Small intestine (tissue), 7 donors: Measurements from ENCODE around the gene LAD1. TPM values are rescaled to one million over a fixed set of nuclear protein-coding genes. Genes with fewer than 3 reads are reported as not detected.

Source experiments
- DNase-seq, 2 donors: peaks; one replicate each; pipeline versions ENCODE4 v3.0.0 to v3.0.0-alpha.2; 2013
- FAIRE-seq: peaks from 2 replicates; lab custom pipeline; 2012; peaks lifted over from hg19 to GRCh38; lab: Jason Lieb, UNC
- H3K27ac ChIP-seq, 3 donors: one replicate each; pipeline ENCODE4 v1.5.1; 2013; ENCODE audit warnings: low read length in 2 of 3, mild to moderate bottlenecking in 2 of 3, control low read depth in 1 of 3, inconsistent platforms in 1 of 3, low read depth in 1 of 3, moderate library complexity in 1 of 3
- H3K27me3 ChIP-seq, 3 donors: one replicate each; pipeline ENCODE4 v1.6.1; 2013; ENCODE audit warnings: low read length in 3 of 3, inconsistent platforms in 1 of 3; ENCODE audit not compliant: control insufficient read depth in 3 of 3, insufficient read depth in 3 of 3
- H3K36me3 ChIP-seq, 3 donors: one replicate each; pipeline ENCODE4 v1.6.1; 2013; ENCODE audit warnings: low read length in 3 of 3, inconsistent platforms in 1 of 3, low read depth in 1 of 3, mild to moderate bottlenecking in 1 of 3, moderate library complexity in 1 of 3; ENCODE audit not compliant: control insufficient read depth in 3 of 3, insufficient read depth in 2 of 3
- H3K4me1 ChIP-seq, 3 donors: one replicate each; pipeline ENCODE4 v1.6.1; 2013; ENCODE audit warnings: low read length in 2 of 3, inconsistent platforms in 1 of 3, low read depth in 1 of 3, mild to moderate bottlenecking in 1 of 3, moderate library complexity in 1 of 3; ENCODE audit not compliant: control insufficient read depth in 3 of 3, insufficient read depth in 2 of 3
- H3K4me3 ChIP-seq, 3 donors: one replicate each; pipeline ENCODE4 v1.5.1; 2013; ENCODE audit warnings: low read length in 3 of 3, control low read depth in 1 of 3, inconsistent platforms in 1 of 3, low read depth in 1 of 3, mild to moderate bottlenecking in 1 of 3, moderate library complexity in 1 of 3
- H3K9me3 ChIP-seq, 2 donors: one replicate each; pipeline ENCODE4 v1.6.1; 2013; ENCODE audit warnings: low read depth in 1 of 2, low read length in 1 of 2; ENCODE audit not compliant: control insufficient read depth in 2 of 2, insufficient read depth in 1 of 2
- WGBS, 3 donors: extraction: QIAGEN DNeasy Blood & Tissue Kit; methylation state at CpG; one replicate each; pipeline ENCODE4 v1.1.7; 2013; 5-methylcytosine and 5-hydroxymethylcytosine counted together
- polyA plus RNA-seq, 4 donors: library from polyadenylated mRNA; stranded (reverse) in 3 of 4; unstranded in 1 of 4; fragments of 200-250 nt in 3 of 4; fragments of 120-200 nt in 1 of 4; gene quantifications; one replicate each; pipeline versions ENCODE4 v1.2.1 to v1.2.3, GENCODE V29; 2013
- donor health status: healthy with polysubstance abuse.
- donor health status: control.
- donor health status: control.
- donor health status: Bipolar disorder and iron deficiency.
- donor health status: healthy.

LAD1 gene
- polyA plus RNA-seq, 4 donors = 108 to 138 (median 131) TPM

- Histone ChIP-seq H3K27me3 (no peaks in the 10 kb centered on the region), H3K4me3 (no peak overlapping the region), H3K9me3 (no peaks in the 10 kb centered on the region), H3K36me3 (no peaks in the 10 kb centered on the region), H3K27ac (no peak overlapping the region), H3K4me1 (peaks cover 0 to 4% (median 0%) of the 10 kb centered on the region in 3 donors)
- WGBS, 3 donors = 82 to 89% (median 85%) methylated on average over 3 of the region's 3 CpGs
- FAIRE-seq (no peak), DNase-seq (no peak)
These were observed 35.1 kb upstream of the LAD1 start for GRCh38 chr1:201434266-201434665.

- WGBS, 3 donors = 69 to 82% (median 71%) methylated on average over 6 of the region's 6 CpGs
- DNase-seq (no peak), FAIRE-seq (no peak)
- no peaks in the 10 kb centered on the region for H3K9me3 ChIP-seq
- H3K27ac ChIP-seq = no peak overlapping the region
- H3K36me3 ChIP-seq = no peaks in the 10 kb centered on the region
- H3K4me1 ChIP-seq = peaks cover 0 to 4% (median 0%) of the 10 kb centered on the region in 3 donors
- no peaks in the 10 kb centered on the region for H3K27me3 ChIP-seq
- no peak overlapping the region for H3K4me3 ChIP-seq
These were observed 34.5 kb upstream of the LAD1 start for GRCh38 chr1:201433609-201434008.

GRCh38 chr1:201430776-201431175 is 31.7 kb upstream of the LAD1 start:
- WGBS, 3 donors = 63 to 83% (median 65%) methylated on average over 4 of the region's 4 CpGs
- no peak overlapping the region for H3K27ac ChIP-seq
- FAIRE-seq (no peak), DNase-seq (no peak)
- peaks cover 0 to 1% (median 0%) of the 10 kb centered on the region in 3 donors for H3K4me1 ChIP-seq
- no peaks in the 10 kb centered on the region for H3K9me3 ChIP-seq
- no peaks in the 10 kb centered on the region for H3K27me3 ChIP-seq
- H3K36me3 ChIP-seq = no peaks in the 10 kb centered on the region
- H3K4me3 ChIP-seq = no peak overlapping the region

GRCh38 chr1:201429736-201430501 is 30.8 kb upstream of the LAD1 start:
- H3K27ac ChIP-seq = no peak overlapping the region
- 72 to 88% (median 83%) methylated on average over 18 of the region's 18 CpGs for WGBS, 3 donors
- no peaks in the 10 kb centered on the region for H3K27me3 ChIP-seq
- FAIRE-seq (no peak), DNase-seq (no peak)
- no peaks in the 10 kb centered on the region for H3K4me1 ChIP-seq
- no peak overlapping the region for H3K4me3 ChIP-seq
- H3K9me3 ChIP-seq = no peaks in the 10 kb centered on the region
- H3K36me3 ChIP-seq = no peaks in the 10 kb centered on the region

- H3K27me3 ChIP-seq = no peaks in the 10 kb centered on the region
- 53 to 70% (median 66%) methylated on average over 5 to 6 of the region's 6 CpGs for WGBS, 3 donors
- no peak for FAIRE-seq
These were observed 28.8 kb upstream of the LAD1 start for GRCh38 chr1:201427963-201428362.

GRCh38 chr1:201426479-201427310 is 27.6 kb upstream of the LAD1 start:
- 60 to 75% (median 68%) methylated on average over 15 of the region's 15 CpGs for WGBS, 3 donors
- no peak for FAIRE-seq
- H3K4me1 ChIP-seq = no peaks in the 10 kb centered on the region

More at GRCh38 chr1:201427963-201428362, 28.8 kb upstream of the LAD1 start:
- Histone ChIP-seq H3K27ac (no peak overlapping the region), H3K36me3 (no peaks in the 10 kb centered on the region), H3K4me1 (no peaks in the 10 kb centered on the region), H3K9me3 (peaks cover 0 to 6% of the 10 kb centered on the region in 2 donors), H3K4me3 (no peak overlapping the region)
- DNase-seq = peak in 1 of 2 donors; percentile 9

GRCh38 chr1:201424146-201424545 is 25.0 kb upstream of the LAD1 start:
- H3K27me3 ChIP-seq = no peaks in the 10 kb centered on the region
- DNase-seq = no peak
- WGBS, 3 donors = 84 to 93% (median 93%) methylated on average over 2 of the region's 2 CpGs
- no peaks in the 10 kb centered on the region for H3K36me3 ChIP-seq
- FAIRE-seq = no peak
- no peaks in the 10 kb centered on the region for H3K4me1 ChIP-seq
- H3K9me3 ChIP-seq = peaks cover 0 to 6% of the 10 kb centered on the region in 2 donors
- H3K27ac ChIP-seq = no peak overlapping the region
- H3K4me3 ChIP-seq = no peak overlapping the region

More at GRCh38 chr1:201426479-201427310, 27.6 kb upstream of the LAD1 start:
- no peaks in the 10 kb centered on the region for H3K36me3 ChIP-seq
- no peak overlapping the region for H3K4me3 ChIP-seq
- H3K27me3 ChIP-seq = no peaks in the 10 kb centered on the region
- H3K9me3 ChIP-seq = peaks cover 0 to 6% of the 10 kb centered on the region in 2 donors
- peak in 1 of 2 donors; percentile 23 for DNase-seq
- H3K27ac ChIP-seq = no peak overlapping the region

GRCh38 chr1:201423655-201424054 is 24.5 kb upstream of the LAD1 start:
- Histone ChIP-seq H3K4me3 (no peak overlapping the region), H3K4me1 (no peaks in the 10 kb centered on the region), H3K36me3 (no peaks in the 10 kb centered on the region), H3K27ac (no peak overlapping the region), H3K27me3 (no peaks in the 10 kb centered on the region), H3K9me3 (peaks cover 0 to 6% of the 10 kb centered on the region in 2 donors)
- FAIRE-seq (no peak), DNase-seq (no peak)
- WGBS, 3 donors = 85 to 94% (median 87%) methylated on average over 6 of the region's 6 CpGs
